SK-N-SH (cell line): ENCODE measurements around the gene FGD3. TPM values are rescaled to one million over a fixed set of nuclear protein-coding genes. Genes with fewer than 3 reads are reported as not detected.

Experiments
- CTCF ChIA-PET: fragments of 300-600, 350-600 bp; formaldehyde crosslinking; extraction: SDS; loops from one replicate; lab custom pipeline; 2021; lab: Yijun Ruan, JAX
- POLR2A ChIA-PET: fragments of 350-600 bp; sonication (Branson Sonifier 250); formaldehyde crosslinking; extraction: SDS; loops from one replicate; lab custom pipeline; 2020; ENCODE audit warnings: antibody characterized with exemption, inconsistent platforms; lab: Yijun Ruan, JAX
- DNase-seq: peaks from one replicate; pipeline ENCODE4 v3.0.0; 2012
- H2AFZ ChIP-seq: fragments of 200-600 bp; sonication (generic); 2 replicates; pipeline ENCODE4 v1.8.1; 2016; ENCODE audit warnings: antibody characterized with exemption, mild to moderate bottlenecking, low read depth
- H3F3A ChIP-seq: fragments of 200-600 bp; sonication (generic); replicated peaks from 2 replicates; pipeline ENCODE3; 2016; ENCODE audit warnings: antibody characterized with exemption, mild to moderate bottlenecking; ENCODE audit not compliant: insufficient read depth
- H3K27ac ChIP-seq, 2 experiments: fragments of 200-500 bp in 1 of 2; fragments of 200-600 bp in 1 of 2; sonication (Bioruptor generic) in 1 of 2; sonication (generic), shearing (Covaris generic) in 1 of 2; 2 replicates each; pipeline versions ENCODE4 v1.5.1 to v1.6.1; 2014 to 2016; ENCODE audit warnings: low read depth in 2 of 2, inconsistent platforms in 1 of 2, low read length in 1 of 2, mild to moderate bottlenecking in 1 of 2, mixed read lengths in 1 of 2
- H3K27me3 ChIP-seq: fragments of 200-600 bp; sonication (generic), shearing (Covaris generic); 2 replicates; pipeline ENCODE4 v1.6.1; 2016; ENCODE audit warnings: mixed run types; ENCODE audit not compliant: insufficient read depth
- H3K36me3 ChIP-seq, 2 experiments: fragments of 200-500 bp in 1 of 2; fragments of 200-600 bp in 1 of 2; sonication (Bioruptor generic) in 1 of 2; sonication (generic) in 1 of 2; replicated peaks in 1 of 2; 2 replicates each; pipeline versions ENCODE3 to v1.5.1; 2014 to 2016; ENCODE audit warnings: low read length in 1 of 2, mild to moderate bottlenecking in 1 of 2; ENCODE audit not compliant: insufficient read depth in 2 of 2, control insufficient read depth in 1 of 2
- H3K4me1 ChIP-seq, 2 experiments: fragments of 200-500 bp in 1 of 2; fragments of 200-600 bp in 1 of 2; sonication (Bioruptor generic) in 1 of 2; sonication (generic), shearing (Covaris generic) in 1 of 2; 2 replicates each; pipeline versions ENCODE4 v1.5.1 to v1.6.1; 2014 to 2016; ENCODE audit warnings: low read depth in 1 of 2, low read length in 1 of 2, mixed run types in 1 of 2; ENCODE audit not compliant: insufficient read depth in 2 of 2, control insufficient read depth in 1 of 2
- H3K4me2 ChIP-seq: fragments of 200-600 bp; sonication (generic), shearing (Covaris generic); 2 replicates; pipeline ENCODE4 v1.6.1; 2017; ENCODE audit warnings: mixed run types
- H3K4me3 ChIP-seq, 2 experiments: fragments of 200-500 bp in 1 of 2; fragments of 200-600 bp in 1 of 2; sonication (Bioruptor generic) in 1 of 2; sonication (generic), shearing (Covaris generic) in 1 of 2; 2 replicates each; pipeline versions ENCODE4 v1.5.1 to v1.8.1; 2014 to 2016; ENCODE audit warnings: low read depth in 2 of 2, inconsistent platforms in 1 of 2, low read length in 1 of 2, mild to moderate bottlenecking in 1 of 2, mixed read lengths in 1 of 2, moderate library complexity in 1 of 2
- H3K79me2 ChIP-seq: fragments of 200-600 bp; sonication (generic); 2 replicates; pipeline ENCODE4 v1.8.1; 2017; ENCODE audit warnings: mild to moderate bottlenecking; ENCODE audit not compliant: insufficient read depth
- H3K9ac ChIP-seq: fragments of 200-600 bp; sonication (generic); 2 replicates; pipeline ENCODE4 v1.6.1; 2017; ENCODE audit warnings: mixed run types
- H3K9me2 ChIP-seq: fragments of 200-600 bp; sonication (generic); 2 replicates; pipeline ENCODE4 v1.6.1; 2017; ENCODE audit warnings: mixed run types
- H3K9me3 ChIP-seq: fragments of 200-600 bp; sonication (generic); 2 replicates; pipeline ENCODE4 v1.6.1; 2017; ENCODE audit warnings: mixed run types, mild to moderate bottlenecking, moderate library complexity
- H4K20me1 ChIP-seq: fragments of 200-600 bp; sonication (generic); 2 replicates; pipeline ENCODE4 v1.6.1; 2017; ENCODE audit warnings: mild to moderate bottlenecking, mixed run types; ENCODE audit not compliant: insufficient read depth
- CHD2 ChIP-seq: fragments of 150-350 bp; IDR thresholded peaks from 2 replicates; pipeline ENCODE4 v1.6.1; 2018; ENCODE audit warnings: low read length; ENCODE audit not compliant: partially characterized antibody
- CTCF ChIP-seq: fragments of 200-600 bp; sonication (generic); IDR thresholded peaks from 2 replicates; pipeline ENCODE4 v1.6.1; 2017; ENCODE audit warnings: antibody characterized with exemption, mild to moderate bottlenecking, moderate library complexity
- FOXJ3 ChIP-seq: sonication (generic); formaldehyde crosslinking; IDR thresholded peaks from 2 replicates; pipeline ENCODE4 v1.5.1; 2020; ENCODE audit warnings: mild to moderate bottlenecking, missing genetic modification reagents
- MEF2A ChIP-seq: IDR thresholded peaks from 2 replicates; pipeline ENCODE4 v1.4.0; 2012; ENCODE audit warnings: low read depth, borderline replicate concordance
- MXI1 ChIP-seq: IDR thresholded peaks from 2 replicates; pipeline ENCODE4 v1.6.1; 2012; ENCODE audit warnings: mild to moderate bottlenecking, low read depth, low read length, improper control_type of control experiment
- RAD21 ChIP-seq: IDR thresholded peaks from 2 replicates; pipeline ENCODE4 v1.6.1; 2012; ENCODE audit warnings: mild to moderate bottlenecking, low read length
- RXRA ChIP-seq: IDR thresholded peaks from 2 replicates; pipeline ENCODE4 v1.4.0; 2012; ENCODE audit warnings: low read depth, mild to moderate bottlenecking, borderline replicate concordance
- TEAD4 ChIP-seq: IDR thresholded peaks from 2 replicates; pipeline ENCODE4 v1.4.0; 2012; ENCODE audit warnings: mild to moderate bottlenecking, borderline replicate concordance; ENCODE audit not compliant: insufficient read depth
- YY1 ChIP-seq: IDR thresholded peaks from 2 replicates; pipeline ENCODE4 v1.4.0; 2012; ENCODE audit warnings: low read depth, mild to moderate bottlenecking
- WGBS: methylation state at CpG from one replicate; pipeline ENCODE4 v1.1.6; 2017; ENCODE audit warnings: low lambda C conversion rate; 5-methylcytosine and 5-hydroxymethylcytosine counted together
- polyA plus RNA-seq, 3 experiments: library from polyadenylated mRNA; depleted of rRNA; stranded (reverse); fragments of >200 nt; gene quantifications; 2 replicates each; pipeline ENCODE4 v1.2.3, GENCODE V29; 2012
- TF ChIP-seq, protein P1 (sequence below): fragments of 150-350 bp; IDR thresholded peaks from 2 replicates; pipeline ENCODE4 v1.6.1; 2016; ENCODE audit warnings: mild to moderate bottlenecking, low read depth, low read length
- TF ChIP-seq, protein P2 (sequence below): IDR thresholded peaks from 2 replicates; pipeline ENCODE4 v1.4.0; 2012; ENCODE audit warnings: low read depth, borderline replicate concordance

Gene FGD3
- polyA plus RNA-seq, 1 of the 3 experiments (the other 2 are of a cell fraction), result not detected

DNA sequence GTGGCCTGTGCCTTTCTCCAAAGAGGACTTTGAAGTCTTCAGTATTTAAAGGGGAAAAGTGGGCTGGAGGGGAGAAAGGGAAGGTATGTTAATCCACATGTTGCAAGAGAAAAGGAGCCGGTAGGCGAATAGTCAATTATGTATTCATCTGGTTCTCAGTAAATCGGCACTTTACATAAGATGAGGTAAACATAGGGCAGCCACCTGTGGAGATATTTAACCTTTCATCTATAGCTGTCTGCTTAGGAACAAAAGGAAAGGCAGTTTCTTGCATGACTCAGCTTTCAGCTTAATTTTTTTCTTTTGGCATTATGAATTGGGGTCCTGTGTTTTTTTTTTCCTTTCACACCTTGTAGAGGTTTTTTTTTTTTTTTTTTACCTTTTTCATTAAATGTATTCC, 42.2 kb downstream of the FGD3 start:
- Histone ChIP-seq H3K9ac (no peak overlapping the region), H2AFZ (no peak overlapping the region), H3K4me2 (no peak overlapping the region), H3K36me3 (no peaks in the 10 kb centered on the region), H3K9me3 (no peaks in the 10 kb centered on the region), H3K4me1 (no peaks in the 10 kb centered on the region; a peak in 1 of 4 replicates), H3K9me2 (no peaks in the 10 kb centered on the region), H4K20me1 (no peaks in the 10 kb centered on the region), H3K4me3 (no peak overlapping the region), H3F3A (no peaks in the 10 kb centered on the region), H3K27me3 (no peaks in the 10 kb centered on the region), H3K27ac (no peak overlapping the region), H3K79me2 (no peaks in the 10 kb centered on the region)
- DNase-seq, result no peak
- TF ChIP-seq CHD2 (no peak), MXI1 (no peak), TEAD4 (no peak), RXRA (no peak), FOXJ3 (CRISPR knock-in tag) (no peak)
- TF ChIP-seq, protein P1, sequence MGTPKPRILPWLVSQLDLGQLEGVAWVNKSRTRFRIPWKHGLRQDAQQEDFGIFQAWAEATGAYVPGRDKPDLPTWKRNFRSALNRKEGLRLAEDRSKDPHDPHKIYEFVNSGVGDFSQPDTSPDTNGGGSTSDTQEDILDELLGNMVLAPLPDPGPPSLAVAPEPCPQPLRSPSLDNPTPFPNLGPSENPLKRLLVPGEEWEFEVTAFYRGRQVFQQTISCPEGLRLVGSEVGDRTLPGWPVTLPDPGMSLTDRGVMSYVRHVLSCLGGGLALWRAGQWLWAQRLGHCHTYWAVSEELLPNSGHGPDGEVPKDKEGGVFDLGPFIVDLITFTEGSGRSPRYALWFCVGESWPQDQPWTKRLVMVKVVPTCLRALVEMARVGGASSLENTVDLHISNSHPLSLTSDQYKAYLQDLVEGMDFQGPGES, result no peak
- 53% methylated on average over 3 of the region's 3 CpGs for WGBS
- ChIA-PET CTCF (interaction anchor here (4.0 kb wide), 1 partner anchor 14 kb away, joined by 16 read pairs; no protein-coding TSS in a partner anchor), POLR2A (no interaction called here)

DNA sequence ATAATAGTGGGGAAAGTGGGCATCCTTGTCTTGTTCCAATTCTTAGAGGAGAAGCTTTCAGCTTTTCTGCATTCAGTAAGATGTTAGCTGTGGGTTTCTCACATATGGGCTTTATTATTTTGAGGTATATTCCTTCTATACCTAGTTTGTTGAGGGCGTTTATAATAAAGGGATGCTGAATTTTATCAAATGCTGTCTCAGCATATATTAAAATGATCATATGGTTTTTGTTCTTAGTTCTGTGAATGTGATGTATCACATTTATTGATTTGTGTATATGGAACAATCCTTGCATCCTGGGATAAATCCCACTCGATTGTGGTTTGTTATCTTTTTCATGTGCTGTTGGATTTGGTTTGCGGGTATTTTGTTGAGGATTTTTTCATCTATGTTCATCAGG, 43.1 kb downstream of the FGD3 start:
- no peaks in the 10 kb centered on the region for H3K9me2 ChIP-seq
- POLR2A ChIA-PET, result no interaction called here
- CTCF ChIA-PET, result interaction anchor here (4.0 kb wide), 1 partner anchor 13 kb away, joined by 16 read pairs; no protein-coding TSS in a partner anchor
- TF ChIP-seq YY1 (no peak), MEF2A (no peak), RAD21 (no peak), CTCF (no peak)
- TF ChIP-seq, protein P2, sequence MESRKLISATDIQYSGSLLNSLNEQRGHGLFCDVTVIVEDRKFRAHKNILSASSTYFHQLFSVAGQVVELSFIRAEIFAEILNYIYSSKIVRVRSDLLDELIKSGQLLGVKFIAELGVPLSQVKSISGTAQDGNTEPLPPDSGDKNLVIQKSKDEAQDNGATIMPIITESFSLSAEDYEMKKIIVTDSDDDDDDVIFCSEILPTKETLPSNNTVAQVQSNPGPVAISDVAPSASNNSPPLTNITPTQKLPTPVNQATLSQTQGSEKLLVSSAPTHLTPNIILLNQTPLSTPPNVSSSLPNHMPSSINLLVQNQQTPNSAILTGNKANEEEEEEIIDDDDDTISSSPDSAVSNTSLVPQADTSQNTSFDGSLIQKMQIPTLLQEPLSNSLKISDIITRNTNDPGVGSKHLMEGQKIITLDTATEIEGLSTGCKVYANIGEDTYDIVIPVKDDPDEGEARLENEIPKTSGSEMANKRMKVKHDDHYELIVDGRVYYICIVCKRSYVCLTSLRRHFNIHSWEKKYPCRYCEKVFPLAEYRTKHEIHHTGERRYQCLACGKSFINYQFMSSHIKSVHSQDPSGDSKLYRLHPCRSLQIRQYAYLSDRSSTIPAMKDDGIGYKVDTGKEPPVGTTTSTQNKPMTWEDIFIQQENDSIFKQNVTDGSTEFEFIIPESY, result no peak
- TF ChIP-seq, all 33 proteins: peak for 0
- H3K4me2 ChIP-seq, result no peak overlapping the region
- H3K4me3 ChIP-seq, result no peak overlapping the region
- WGBS, result 41% methylated on average over 3 of the region's 3 CpGs
- no peaks in the 10 kb centered on the region; a peak in 1 of 4 replicates for H3K4me1 ChIP-seq
- H3K36me3 ChIP-seq, result no peaks in the 10 kb centered on the region
- H4K20me1 ChIP-seq, result no peaks in the 10 kb centered on the region
- H2AFZ ChIP-seq, result no peak overlapping the region
- no peak overlapping the region for H3K27ac ChIP-seq
- no peaks in the 10 kb centered on the region for H3K27me3 ChIP-seq
- no peak for DNase-seq
- no peak overlapping the region for H3K9ac ChIP-seq
- no peaks in the 10 kb centered on the region for H3K9me3 ChIP-seq
- no peaks in the 10 kb centered on the region for H3F3A ChIP-seq
- H3K79me2 ChIP-seq, result no peaks in the 10 kb centered on the region
